GM12878 (cell line): ENCODE measurements around the gene CRAT. TPM values are rescaled to one million over a fixed set of nuclear protein-coding genes. Genes with fewer than 3 reads are reported as not detected.
A peak's percentile ranks its signal among the peaks of the same experiment; 100 is the strongest.

Experiments
- EZH2 ChIP-seq: IDR thresholded peaks from 2 replicates; pipeline ENCODE4 v1.6.1; 2012; ENCODE audit warnings: low read depth, mild to moderate bottlenecking, control low read depth, inconsistent platforms, low read length, borderline replicate concordance; ENCODE audit not compliant: control insufficient read depth
- GABPA ChIP-seq: IDR thresholded peaks from 2 replicates; pipeline ENCODE4 v1.6.1; 2014; ENCODE audit warnings: antibody characterized with exemption, low read depth, mild to moderate bottlenecking, inconsistent platforms
- HDAC6 ChIP-seq: fragments of 200-600 bp; sonication (generic); IDR thresholded peaks from one replicate; pipeline ENCODE4 v1.8.0; 2017; ENCODE audit warnings: antibody characterized with exemption; ENCODE audit not compliant: unreplicated experiment
- IKZF1 ChIP-seq: fragments of 450-650 bp; conservative IDR thresholded peaks from 2 replicates; pipeline ENCODE4 v1.6.1; 2017; ENCODE audit warnings: antibody characterized with exemption, mild to moderate bottlenecking
- KLF5 ChIP-seq: fragments of 450-650 bp; IDR thresholded peaks from 2 replicates; pipeline ENCODE4 v1.6.1; 2014; ENCODE audit warnings: mild to moderate bottlenecking; ENCODE audit not compliant: partially characterized antibody
- MTA3 ChIP-seq: IDR thresholded peaks from 2 replicates; pipeline ENCODE4 v1.6.1; 2012; ENCODE audit warnings: low read length, inconsistent platforms, borderline replicate concordance
- PAX5 ChIP-seq: IDR thresholded peaks from 2 replicates; pipeline ENCODE4 v1.6.1; 2011; ENCODE audit warnings: low read depth, low read length, borderline replicate concordance
- SMARCA5 ChIP-seq: fragments of 450-650 bp; IDR thresholded peaks from 2 replicates; pipeline ENCODE4 v1.6.1; 2017; ENCODE audit warnings: mild to moderate bottlenecking
- SREBF2 ChIP-seq: IDR thresholded peaks from 2 replicates; pipeline ENCODE4 v1.6.1; 2012; ENCODE audit warnings: mild to moderate bottlenecking, low read length
- TBL1XR1 ChIP-seq: IDR thresholded peaks from 2 replicates; pipeline ENCODE4 v1.6.1; 2012; ENCODE audit warnings: low read depth, low read length, improper control_type of control experiment
- TCF7 ChIP-seq: IDR thresholded peaks from 2 replicates; pipeline ENCODE4 v1.6.1; 2014; ENCODE audit warnings: antibody characterized with exemption, borderline replicate concordance
- YY1 ChIP-seq: IDR thresholded peaks from 2 replicates; pipeline ENCODE4 v1.6.1; 2011; ENCODE audit warnings: low read depth, mild to moderate bottlenecking, low read length
- ZNF207 ChIP-seq: fragments of 450-650 bp; IDR thresholded peaks from 2 replicates; pipeline ENCODE4 v1.6.1; 2014; ENCODE audit warnings: antibody characterized with exemption, mild to moderate bottlenecking, borderline replicate concordance
- ZNF384 ChIP-seq: IDR thresholded peaks from 2 replicates; pipeline ENCODE4 v1.6.1; 2012; ENCODE audit warnings: low read depth, mild to moderate bottlenecking, low read length, improper control_type of control experiment, borderline replicate concordance
- polyA plus RNA-seq, 11 experiments: library from polyadenylated mRNA; depleted of rRNA in 4 of 11; unstranded in 6 of 11; stranded (reverse) in 5 of 11; fragments of >200 nt; fragmentation: Nextera tagmentation in 4 of 11; fragmentation: Illumina TruSeq in 1 of 11; extraction: Ambion mirVana in 4 of 11; extraction: Trizol in 1 of 11; gene quantifications; 1 replicate in 1 of 11; 2 replicates in 10 of 11; pipeline versions ENCODE4 v1.2.1 to v1.2.3, GENCODE V29; 2011 to 2016; ENCODE audit warnings: inconsistent platforms in 2 of 11, missing spikeins in 2 of 11, low read depth in 1 of 11
- total RNA-seq, 4 experiments: library from RNA; depleted of rRNA in 3 of 4; stranded (reverse); fragments of >200 nt in 3 of 4; fragmentation: Illumina TruSeq in 1 of 4; extraction: Trizol in 1 of 4; gene quantifications; 2 replicates each; pipeline versions ENCODE4 v1.2.1 to v1.2.3, GENCODE V29; 2013 to 2021
- TF ChIP-seq, protein P1 (sequence below): fragments of 450-650 bp; IDR thresholded peaks from 2 replicates; pipeline ENCODE4 v1.6.1; 2016; ENCODE audit warnings: mild to moderate bottlenecking, moderate library complexity, borderline replicate concordance
- TF ChIP-seq, protein P2 (sequence below): IDR thresholded peaks from 2 replicates; pipeline ENCODE4 v1.6.1; 2011; ENCODE audit warnings: borderline replicate concordance, low read depth, mild to moderate bottlenecking, moderate library complexity, low read length; ENCODE audit not compliant: insufficient read depth, poor library complexity, severe bottlenecking
- TF ChIP-seq, protein P3 (sequence below): IDR thresholded peaks from 2 replicates; pipeline ENCODE4 v1.6.1; 2012; ENCODE audit warnings: low read depth, low read length, improper control_type of control experiment
- TF ChIP-seq, protein P4 (sequence below): fragments of 450-650 bp; formaldehyde crosslinking; IDR thresholded peaks from 2 replicates; pipeline ENCODE4 v1.5.0; 2022; ENCODE audit warnings: mild to moderate bottlenecking, missing genetic modification characterization

Gene CRAT
- total and polyA plus RNA-seq, 10 of the 15 experiments (the other 5 are each of a cell fraction or from before 2014, with no cell fraction given), result 0.10 to 3.4 (median 1.8) TPM

DNA sequence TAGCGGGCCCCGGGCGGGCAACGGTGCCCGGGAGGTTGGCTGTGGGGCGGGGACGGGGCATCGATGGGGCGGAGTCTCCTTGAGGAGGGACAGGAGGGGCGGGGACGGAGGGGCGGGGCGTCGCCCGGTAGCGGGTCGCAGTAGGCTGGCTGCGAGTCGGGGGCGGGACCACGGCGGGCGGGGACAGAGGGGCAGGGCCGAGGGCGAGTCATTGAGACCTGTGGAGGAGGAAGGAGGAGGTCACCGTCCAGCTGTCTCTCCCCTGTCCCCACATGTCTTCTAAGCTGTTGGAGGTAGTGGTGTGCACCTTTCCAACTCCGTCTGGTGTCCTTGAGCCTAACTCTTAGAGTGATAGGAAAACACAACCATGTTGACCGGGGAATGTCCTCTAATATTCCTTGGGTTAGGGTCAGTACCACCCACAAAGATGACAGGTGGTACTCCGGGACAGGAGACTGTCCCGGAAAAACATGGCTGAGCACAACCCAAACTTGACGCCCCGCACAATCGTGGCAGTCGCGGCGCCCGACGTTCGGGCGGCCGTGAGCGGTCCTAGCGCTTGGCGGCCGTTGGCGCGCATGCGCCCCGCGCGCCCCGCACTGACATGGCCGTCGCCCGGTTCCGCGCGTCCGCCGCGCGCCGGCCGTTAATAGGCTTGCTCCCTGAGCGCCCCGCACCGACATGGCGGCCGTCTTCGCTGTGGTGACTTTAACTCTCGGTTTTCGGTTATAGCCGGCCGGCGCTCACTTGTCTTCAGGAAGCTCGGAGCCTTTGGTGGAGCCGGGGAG lies at the start of gene CRAT, which contains the start of gene PTPA (continued):
- TF ChIP-seq TBL1XR1 (no peak), IKZF1 (peak; percentile 90), MTA3 (no peak; the same call in 1 of the 2 replicates), ZNF207 (peak; percentile 89; the same call in 1 of the 2 replicates), EZH2 (no peak), SMARCA5 (peak; percentile 98), YY1 (peak; percentile 99), TCF7 (no peak), ZNF384 (no peak), PAX5 (no peak), GABPA (no peak), HDAC6 (no peak), SREBF2 (no peak), KLF5 (peak; percentile 83)
- TF ChIP-seq, protein P1, sequence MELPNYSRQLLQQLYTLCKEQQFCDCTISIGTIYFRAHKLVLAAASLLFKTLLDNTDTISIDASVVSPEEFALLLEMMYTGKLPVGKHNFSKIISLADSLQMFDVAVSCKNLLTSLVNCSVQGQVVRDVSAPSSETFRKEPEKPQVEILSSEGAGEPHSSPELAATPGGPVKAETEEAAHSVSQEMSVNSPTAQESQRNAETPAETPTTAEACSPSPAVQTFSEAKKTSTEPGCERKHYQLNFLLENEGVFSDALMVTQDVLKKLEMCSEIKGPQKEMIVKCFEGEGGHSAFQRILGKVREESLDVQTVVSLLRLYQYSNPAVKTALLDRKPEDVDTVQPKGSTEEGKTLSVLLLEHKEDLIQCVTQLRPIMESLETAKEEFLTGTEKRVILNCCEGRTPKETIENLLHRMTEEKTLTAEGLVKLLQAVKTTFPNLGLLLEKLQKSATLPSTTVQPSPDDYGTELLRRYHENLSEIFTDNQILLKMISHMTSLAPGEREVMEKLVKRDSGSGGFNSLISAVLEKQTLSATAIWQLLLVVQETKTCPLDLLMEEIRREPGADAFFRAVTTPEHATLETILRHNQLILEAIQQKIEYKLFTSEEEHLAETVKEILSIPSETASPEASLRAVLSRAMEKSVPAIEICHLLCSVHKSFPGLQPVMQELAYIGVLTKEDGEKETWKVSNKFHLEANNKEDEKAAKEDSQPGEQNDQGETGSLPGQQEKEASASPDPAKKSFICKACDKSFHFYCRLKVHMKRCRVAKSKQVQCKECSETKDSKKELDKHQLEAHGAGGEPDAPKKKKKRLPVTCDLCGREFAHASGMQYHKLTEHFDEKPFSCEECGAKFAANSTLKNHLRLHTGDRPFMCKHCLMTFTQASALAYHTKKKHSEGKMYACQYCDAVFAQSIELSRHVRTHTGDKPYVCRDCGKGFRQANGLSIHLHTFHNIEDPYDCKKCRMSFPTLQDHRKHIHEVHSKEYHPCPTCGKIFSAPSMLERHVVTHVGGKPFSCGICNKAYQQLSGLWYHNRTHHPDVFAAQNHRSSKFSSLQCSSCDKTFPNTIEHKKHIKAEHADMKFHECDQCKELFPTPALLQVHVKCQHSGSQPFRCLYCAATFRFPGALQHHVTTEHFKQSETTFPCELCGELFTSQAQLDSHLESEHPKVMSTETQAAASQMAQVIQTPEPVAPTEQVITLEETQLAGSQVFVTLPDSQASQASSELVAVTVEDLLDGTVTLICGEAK, result no peak
- TF ChIP-seq, protein P2, sequence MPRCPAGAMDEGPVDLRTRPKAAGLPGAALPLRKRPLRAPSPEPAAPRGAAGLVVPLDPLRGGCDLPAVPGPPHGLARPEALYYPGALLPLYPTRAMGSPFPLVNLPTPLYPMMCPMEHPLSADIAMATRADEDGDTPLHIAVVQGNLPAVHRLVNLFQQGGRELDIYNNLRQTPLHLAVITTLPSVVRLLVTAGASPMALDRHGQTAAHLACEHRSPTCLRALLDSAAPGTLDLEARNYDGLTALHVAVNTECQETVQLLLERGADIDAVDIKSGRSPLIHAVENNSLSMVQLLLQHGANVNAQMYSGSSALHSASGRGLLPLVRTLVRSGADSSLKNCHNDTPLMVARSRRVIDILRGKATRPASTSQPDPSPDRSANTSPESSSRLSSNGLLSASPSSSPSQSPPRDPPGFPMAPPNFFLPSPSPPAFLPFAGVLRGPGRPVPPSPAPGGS, result no peak
- TF ChIP-seq, protein P3, sequence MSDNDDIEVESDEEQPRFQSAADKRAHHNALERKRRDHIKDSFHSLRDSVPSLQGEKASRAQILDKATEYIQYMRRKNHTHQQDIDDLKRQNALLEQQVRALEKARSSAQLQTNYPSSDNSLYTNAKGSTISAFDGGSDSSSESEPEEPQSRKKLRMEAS, result 0 out of 2 replicates have a peak, but pooled peaks have one; percentile 16
- TF ChIP-seq, protein P4, sequence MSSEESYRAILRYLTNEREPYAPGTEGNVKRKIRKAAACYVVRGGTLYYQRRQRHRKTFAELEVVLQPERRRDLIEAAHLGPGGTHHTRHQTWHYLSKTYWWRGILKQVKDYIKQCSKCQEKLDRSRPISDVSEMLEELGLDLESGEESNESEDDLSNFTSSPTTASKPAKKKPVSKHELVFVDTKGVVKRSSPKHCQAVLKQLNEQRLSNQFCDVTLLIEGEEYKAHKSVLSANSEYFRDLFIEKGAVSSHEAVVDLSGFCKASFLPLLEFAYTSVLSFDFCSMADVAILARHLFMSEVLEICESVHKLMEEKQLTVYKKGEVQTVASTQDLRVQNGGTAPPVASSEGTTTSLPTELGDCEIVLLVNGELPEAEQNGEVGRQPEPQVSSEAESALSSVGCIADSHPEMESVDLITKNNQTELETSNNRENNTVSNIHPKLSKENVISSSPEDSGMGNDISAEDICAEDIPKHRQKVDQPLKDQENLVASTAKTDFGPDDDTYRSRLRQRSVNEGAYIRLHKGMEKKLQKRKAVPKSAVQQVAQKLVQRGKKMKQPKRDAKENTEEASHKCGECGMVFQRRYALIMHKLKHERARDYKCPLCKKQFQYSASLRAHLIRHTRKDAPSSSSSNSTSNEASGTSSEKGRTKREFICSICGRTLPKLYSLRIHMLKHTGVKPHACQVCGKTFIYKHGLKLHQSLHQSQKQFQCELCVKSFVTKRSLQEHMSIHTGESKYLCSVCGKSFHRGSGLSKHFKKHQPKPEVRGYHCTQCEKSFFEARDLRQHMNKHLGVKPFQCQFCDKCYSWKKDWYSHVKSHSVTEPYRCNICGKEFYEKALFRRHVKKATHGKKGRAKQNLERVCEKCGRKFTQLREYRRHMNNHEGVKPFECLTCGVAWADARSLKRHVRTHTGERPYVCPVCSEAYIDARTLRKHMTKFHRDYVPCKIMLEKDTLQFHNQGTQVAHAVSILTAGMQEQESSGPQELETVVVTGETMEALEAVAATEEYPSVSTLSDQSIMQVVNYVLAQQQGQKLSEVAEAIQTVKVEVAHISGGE (CRISPR knock-in tag), result no peak
